Posterior vena cava (tissue), 2 donors: Measurements from ENCODE around the gene GHITM. TPM values are rescaled to one million over a fixed set of nuclear protein-coding genes. Genes with fewer than 3 reads are reported as not detected.
"Not testable (repeated sequence)": the region's sequence is repeated elsewhere in the genome, so short reads cannot be mapped to it uniquely, and the experiment has no call there.

Experiments
- DNase-seq: peaks from one replicate; pipeline ENCODE4 v3.0.0-alpha.2; 2020; ENCODE audit warnings: low spot score
- intact Hi-C, 2 donors: fragments of 100-400 bp; cut with DNase I; formaldehyde crosslinking; loops; one replicate each; pipeline versions ENCODE4 v1.14.1 to v1.14.2; 2022 to 2023
- long read RNA-seq, 2 donors: library from polyadenylated mRNA; unstranded; transcript quantifications; one replicate each; pipeline ENCODE4 v2.0.0, GENCODE V29; 2020 to 2021
- total RNA-seq, 2 donors: library from RNA; stranded (reverse); fragmentation: NEBNext Ultra II Directional; extraction: Animal tissue kit (Norgen Biotek cat#: 25700); gene quantifications; one replicate each; pipeline ENCODE4 v1.2.1, GENCODE V29; 2021
- donor health status: DM: yes; HTN: yes; CAD: no.
- donor health status: DM: yes; HTN: yes; CAD: no.

GHITM gene
- total RNA-seq = 100 to 1,000 TPM in 1 of 2 donors, 10 to 100 TPM in 1; 94.0 to 106 TPM
- long read RNA-seq, donor 1, transcript GHITM-201 (9 exons, 2,128 nt) = major isoform, 98 of 108 reads
- long read RNA-seq, donor 1, partial matches to known transcripts = 5 of 108 reads
- long read RNA-seq, donor 1, other reads (novel, unspliced or antisense) = 5 of 108 reads
- long read RNA-seq, donor 2, transcript GHITM-201 (9 exons, 2,128 nt) = major isoform, 617 of 715 reads
- long read RNA-seq, donor 2, partial matches to known transcripts = 47 of 715 reads
- long read RNA-seq, donor 2, other reads (novel, unspliced or antisense) = 51 of 715 reads

- DNase-seq = peak; percentile 100
- intact Hi-C loops = no loop called here
Measured at GRCh38 chr10:84139126-84140035, at the start of gene GHITM. Gene GHITM (plus strand): TSS chr10:84139509. CDS start chr10:84141501, 1,992 bp downstream.

GRCh38 chr10:84095811-84096497 lies 43.4 kb upstream of the GHITM start:
- no peak for DNase-seq
- intact Hi-C loops = no loop called here

- intact Hi-C loops = no loop called here
- DNase-seq = no peak
Measured at GRCh38 chr10:84097787-84098353, 41.4 kb upstream of the GHITM start.

- intact Hi-C loops = no loop called here
- DNase-seq = no peak
Measured at GRCh38 chr10:84098667-84099066, 40.6 kb upstream of the GHITM start.

GRCh38 chr10:84101042-84101441 lies 38.3 kb upstream of the GHITM start:
- intact Hi-C loops = no loop called here
- DNase-seq = no peak

GRCh38 chr10:84108797-84109196 lies 30.5 kb upstream of the GHITM start:
- intact Hi-C loops = no loop called here
- no peak for DNase-seq

- not testable (repeated sequence) for DNase-seq
Measured at GRCh38 chr10:84109772-84110171, 29.5 kb upstream of the GHITM start.

GRCh38 chr10:84113468-84113867 lies 25.8 kb upstream of the GHITM start:
- intact Hi-C loops, DNase-seq: not testable (repeated sequence)

More at GRCh38 chr10:84109772-84110171, 29.5 kb upstream of the GHITM start:
- intact Hi-C loops = not testable (repeated sequence)

GRCh38 chr10:84114088-84114667 lies 25.1 kb upstream of the GHITM start:
- DNase-seq = no peak
- intact Hi-C loops = no loop called here

GRCh38 chr10:84117204-84117603 lies 22.1 kb upstream of the GHITM start:
- intact Hi-C loops, DNase-seq: not testable (repeated sequence)

GRCh38 chr10:84117686-84118394 lies 21.5 kb upstream of the GHITM start:
- no peak for DNase-seq
- intact Hi-C loops = no loop called here

- intact Hi-C loops = no loop called here
- DNase-seq = no peak
Measured at GRCh38 chr10:84118395-84119006, 20.8 kb upstream of the GHITM start.

GRCh38 chr10:84123362-84123761 lies 15.9 kb upstream of the GHITM start:
- no peak for DNase-seq
- intact Hi-C loops = no loop called here

- intact Hi-C loops = not testable (repeated sequence)
Measured at GRCh38 chr10:84125910-84126784, 13.2 kb upstream of the GHITM start.

GRCh38 chr10:84126785-84127167 lies 12.5 kb upstream of the GHITM start:
- intact Hi-C loops = no loop called here
- DNase-seq = no peak

More at GRCh38 chr10:84125910-84126784, 13.2 kb upstream of the GHITM start:
- DNase-seq = not testable (repeated sequence)

- no peak for DNase-seq
- intact Hi-C loops = no loop called here
Measured at GRCh38 chr10:84135836-84136235, 3.5 kb upstream of the GHITM start.

GRCh38 chr10:84137811-84138210 lies 1.5 kb upstream of the GHITM start:
- intact Hi-C loops = no loop called here
- no peak for DNase-seq
